Trophoblast cell (in vitro differentiated cells and primary cell): ENCODE data around the gene URAD.

Source experiments
- DNase-seq, 2 donors: peaks; one replicate each; pipeline ENCODE4 v3.0.0-alpha.2; 2016
- H2AFZ ChIP-seq: 2 replicates; pipeline ENCODE4 v1.6.1; 2013; ENCODE audit warnings: low read length, moderate library complexity, mild to moderate bottlenecking; ENCODE audit not compliant: insufficient read depth, poor library complexity
- H2AK5ac ChIP-seq: 2 replicates; pipeline ENCODE4 v1.6.1; 2013; ENCODE audit warnings: mild to moderate bottlenecking, low read length
- H2BK120ac ChIP-seq: 2 replicates; pipeline ENCODE4 v1.6.1; 2013; ENCODE audit warnings: low read length, mild to moderate bottlenecking, moderate library complexity; ENCODE audit not compliant: insufficient read depth, poor library complexity
- H2BK12ac ChIP-seq: 2 replicates; pipeline ENCODE4 v1.6.1; 2013; ENCODE audit warnings: mild to moderate bottlenecking, low read length, moderate library complexity
- H2BK5ac ChIP-seq: 2 replicates; pipeline ENCODE4 v1.6.1; 2013; ENCODE audit warnings: low read length, low read depth, moderate library complexity, mild to moderate bottlenecking; ENCODE audit not compliant: poor library complexity
- H3K14ac ChIP-seq: 2 replicates; pipeline ENCODE4 v1.6.1; 2013; ENCODE audit warnings: mild to moderate bottlenecking, low read length
- H3K18ac ChIP-seq: 2 replicates; pipeline ENCODE4 v1.6.1; 2013; ENCODE audit warnings: mild to moderate bottlenecking, low read length
- H3K23ac ChIP-seq: 2 replicates; pipeline ENCODE4 v1.6.1; 2013; ENCODE audit warnings: low read length
- H3K27ac ChIP-seq: 2 replicates; pipeline ENCODE4 v1.5.1; 2013; ENCODE audit warnings: low read depth, mild to moderate bottlenecking, inconsistent platforms, low read length, moderate library complexity
- H3K27me3 ChIP-seq: 2 replicates; pipeline ENCODE4 v1.6.1; 2013; ENCODE audit warnings: inconsistent platforms, mild to moderate bottlenecking, low read length, moderate library complexity; ENCODE audit not compliant: insufficient read depth
- H3K36me3 ChIP-seq, 2 experiments: 1 replicate in 1 of 2; 2 replicates in 1 of 2; pipeline ENCODE4 v1.6.1; 2013; ENCODE audit warnings: low read length in 2 of 2, mild to moderate bottlenecking in 2 of 2, moderate library complexity in 1 of 2; ENCODE audit not compliant: insufficient read depth in 2 of 2, control insufficient read depth in 1 of 2
- H3K4ac ChIP-seq: 2 replicates; pipeline ENCODE4 v1.6.1; 2013; ENCODE audit warnings: low read depth, mild to moderate bottlenecking, low read length, moderate library complexity
- H3K4me1 ChIP-seq, 2 experiments: 1 replicate in 1 of 2; 2 replicates in 1 of 2; pipeline ENCODE4 v1.6.1; 2013; ENCODE audit warnings: low read length in 2 of 2, mild to moderate bottlenecking in 2 of 2, moderate library complexity in 1 of 2; ENCODE audit not compliant: insufficient read depth in 2 of 2, control insufficient read depth in 1 of 2
- H3K4me2 ChIP-seq: 2 replicates; pipeline ENCODE4 v1.6.1; 2013; ENCODE audit warnings: inconsistent platforms, mild to moderate bottlenecking, low read length, moderate library complexity
- H3K4me3 ChIP-seq: 2 replicates; pipeline ENCODE4 v1.5.1; 2013; ENCODE audit warnings: mild to moderate bottlenecking, low read depth, low read length, inconsistent platforms
- H3K79me1 ChIP-seq: one replicate; pipeline ENCODE4 v1.6.1; 2013; ENCODE audit warnings: low read length
- H3K79me2 ChIP-seq: 2 replicates; pipeline ENCODE4 v1.6.1; 2013; ENCODE audit warnings: low read length, mild to moderate bottlenecking; ENCODE audit not compliant: control insufficient read depth, insufficient read depth, poor library complexity
- H3K9ac ChIP-seq: 2 replicates; pipeline ENCODE4 v1.6.1; 2013; ENCODE audit warnings: mild to moderate bottlenecking, low read length
- H3K9me3 ChIP-seq: 2 replicates; pipeline ENCODE4 v1.6.1; 2013; ENCODE audit warnings: low read depth, mild to moderate bottlenecking, control low read depth, inconsistent platforms, low read length; ENCODE audit not compliant: insufficient read depth
- H4K12ac ChIP-seq: 2 replicates; pipeline ENCODE4 v1.6.1; 2013; ENCODE audit warnings: low read depth, mild to moderate bottlenecking, low read length, moderate library complexity
- H4K8ac ChIP-seq: 2 replicates; pipeline ENCODE4 v1.6.1; 2013; ENCODE audit warnings: low read depth, mild to moderate bottlenecking, low read length, moderate library complexity
- H4K91ac ChIP-seq: one replicate; pipeline ENCODE4 v1.6.1; 2013; ENCODE audit warnings: low read depth, mild to moderate bottlenecking, low read length, moderate library complexity
- WGBS: extraction: QIAGEN DNeasy Blood & Tissue Kit; methylation state at CpG from one replicate; pipeline ENCODE4 v1.1.7; 2013; ENCODE audit warnings: missing lambda C conversion rate; ENCODE audit not compliant: insufficient read length, insufficient coverage; ENCODE audit errors: extremely low coverage; 5-methylcytosine and 5-hydroxymethylcytosine counted together

URAD gene

DNA sequence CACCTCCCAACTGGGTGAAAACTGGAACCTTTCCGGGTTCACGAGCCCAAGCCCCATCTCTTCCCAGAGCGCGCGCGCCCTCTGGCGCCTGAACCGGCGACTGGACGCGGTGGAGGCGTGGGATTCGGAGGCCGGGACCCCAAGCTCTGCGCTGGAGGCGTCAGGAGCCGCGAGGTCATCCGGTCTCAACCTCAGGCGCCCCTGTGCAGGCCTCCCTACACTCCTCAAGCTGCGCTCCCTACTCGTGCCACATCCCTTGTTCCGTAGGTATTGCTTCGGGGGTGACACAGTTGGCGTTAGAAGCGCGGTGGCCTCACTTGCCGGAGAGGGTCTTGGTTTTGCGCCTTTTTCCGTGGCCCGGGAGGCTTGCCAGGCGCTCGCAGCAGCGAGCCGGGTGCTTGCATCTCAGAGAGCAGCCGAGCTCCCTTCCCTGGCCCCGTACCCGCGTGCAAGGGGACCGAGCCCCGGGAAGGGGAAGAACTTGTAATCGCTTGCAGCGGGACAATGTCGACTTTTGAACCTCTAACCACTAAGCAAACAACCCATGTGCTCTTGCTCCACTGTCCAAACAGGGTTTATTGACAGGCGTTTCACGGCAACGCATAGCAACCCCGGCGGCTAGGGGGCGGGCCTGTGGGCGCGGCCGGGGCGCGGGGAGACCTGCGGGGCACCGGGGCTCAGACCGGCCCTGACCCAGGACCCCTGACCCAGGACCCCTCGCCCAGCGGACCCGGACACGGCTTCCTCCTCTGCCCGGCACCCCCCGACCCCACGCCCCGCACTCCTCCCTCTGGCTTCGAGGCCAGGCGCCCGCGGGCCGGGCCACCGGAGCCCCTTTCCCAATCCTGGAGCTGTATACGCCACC lies 27.9 kb downstream of the URAD start:
- peaks cover 2% of the 10 kb centered on the region for H3K79me1 ChIP-seq
- no peak overlapping the region for H2BK5ac ChIP-seq
- peaks cover 0 to 2% of the 10 kb centered on the region in 2 experiments for H3K36me3 ChIP-seq
- WGBS, result no CpG with 5 or more reads among the region's 73 CpGs
- DNase-seq, result peak in 1 of 2 donors; percentile 36
- no peak overlapping the region for H3K27ac ChIP-seq
- no peak overlapping the region for H2BK120ac ChIP-seq
- H3K4me3 ChIP-seq, result peak overlapping the region; percentile 53
- peaks cover 18% of the 10 kb centered on the region for H3K27me3 ChIP-seq
- H4K12ac ChIP-seq, result no peak overlapping the region
- no peak overlapping the region for H2BK12ac ChIP-seq
- H4K8ac ChIP-seq, result no peak overlapping the region
- no peaks in the 10 kb centered on the region for H3K79me2 ChIP-seq
- H3K18ac ChIP-seq, result no peak overlapping the region
- H3K4me1 ChIP-seq, result peaks cover 20 to 31% of the 10 kb centered on the region in 2 experiments
- no peak overlapping the region for H4K91ac ChIP-seq
- no peak overlapping the region for H3K23ac ChIP-seq
- peak overlapping the region; percentile 61 for H3K4me2 ChIP-seq
- no peaks in the 10 kb centered on the region for H3K9me3 ChIP-seq
- no peak overlapping the region for H2AK5ac ChIP-seq
- H3K9ac ChIP-seq, result no peak overlapping the region
- no peak overlapping the region for H3K14ac ChIP-seq
- no peak overlapping the region for H2AFZ ChIP-seq
- no peak overlapping the region for H3K4ac ChIP-seq

DNA sequence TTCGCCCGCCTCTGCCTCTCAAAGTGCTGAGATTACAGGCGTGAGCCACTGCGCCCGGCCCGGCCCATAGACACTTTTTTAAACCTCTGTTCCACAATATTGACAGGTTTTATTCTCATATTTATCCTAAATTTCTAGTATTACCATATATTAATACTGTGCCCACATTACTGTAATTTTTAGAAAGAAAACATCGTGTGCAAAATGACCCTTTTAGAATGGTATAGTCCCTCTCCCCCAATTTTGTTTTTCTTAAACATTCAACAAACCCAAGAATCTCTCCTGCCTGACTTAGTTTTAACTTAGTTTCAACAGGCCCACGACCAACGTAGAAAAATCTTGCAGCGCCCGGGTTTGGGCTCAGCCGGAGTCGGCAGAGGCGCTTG lies 28.5 kb downstream of the URAD start:
- H3K14ac ChIP-seq, result no peak overlapping the region
- no peak overlapping the region for H3K4me3 ChIP-seq
- no CpG with 5 or more reads among the region's 14 CpGs for WGBS
- peaks cover 19 to 29% of the 10 kb centered on the region in 2 experiments for H3K4me1 ChIP-seq
- H4K8ac ChIP-seq, result no peak overlapping the region
- H2BK120ac ChIP-seq, result no peak overlapping the region
- H3K79me2 ChIP-seq, result no peaks in the 10 kb centered on the region
- no peak overlapping the region for H2BK5ac ChIP-seq
- H4K12ac ChIP-seq, result no peak overlapping the region
- no peak overlapping the region for H3K18ac ChIP-seq
- no peak overlapping the region for H3K23ac ChIP-seq
- H2AFZ ChIP-seq, result no peak overlapping the region
- H3K36me3 ChIP-seq, result peaks cover 0 to 2% of the 10 kb centered on the region in 2 experiments
- H3K9me3 ChIP-seq, result no peaks in the 10 kb centered on the region
- no peak overlapping the region for H3K27ac ChIP-seq
- peaks cover 15% of the 10 kb centered on the region for H3K27me3 ChIP-seq
- no peak for DNase-seq
- peak overlapping the region; percentile 61 for H3K4me2 ChIP-seq
- no peak overlapping the region for H2BK12ac ChIP-seq
- no peak overlapping the region for H3K4ac ChIP-seq
- H3K9ac ChIP-seq, result no peak overlapping the region
- no peak overlapping the region for H2AK5ac ChIP-seq
- no peak overlapping the region for H4K91ac ChIP-seq
- H3K79me1 ChIP-seq, result peaks cover 2% of the 10 kb centered on the region

GRCh38 chr13:27956576-27957300 lies 31.8 kb downstream of the URAD start:
- peaks cover 18 to 22% of the 10 kb centered on the region in 2 experiments for H3K4me1 ChIP-seq
- H3K27me3 ChIP-seq, result peaks cover 12% of the 10 kb centered on the region
- no peak overlapping the region for H4K8ac ChIP-seq
- no peak overlapping the region for H3K4me3 ChIP-seq
- H2AK5ac ChIP-seq, result no peak overlapping the region
- H3K4ac ChIP-seq, result no peak overlapping the region
- H3K23ac ChIP-seq, result no peak overlapping the region
- no peak overlapping the region for H4K91ac ChIP-seq
- H3K4me2 ChIP-seq, result peak overlapping the region; percentile 23
- H2BK12ac ChIP-seq, result no peak overlapping the region
- H3K79me2 ChIP-seq, result peaks cover 3% of the 10 kb centered on the region
- H3K27ac ChIP-seq, result no peak overlapping the region
- DNase-seq, result no peak
- H3K9me3 ChIP-seq, result no peaks in the 10 kb centered on the region
- no peak overlapping the region for H3K9ac ChIP-seq
- no peak overlapping the region for H3K14ac ChIP-seq
- no CpG with 5 or more reads among the region's 5 CpGs for WGBS
- H3K18ac ChIP-seq, result no peak overlapping the region
- no peak overlapping the region for H2BK5ac ChIP-seq
- no peaks in the 10 kb centered on the region for H3K36me3 ChIP-seq
- H3K79me1 ChIP-seq, result peaks cover 11% of the 10 kb centered on the region
- H2BK120ac ChIP-seq, result no peak overlapping the region
- H2AFZ ChIP-seq, result no peak overlapping the region
- H4K12ac ChIP-seq, result no peak overlapping the region

- H3K9me3 ChIP-seq, result no peaks in the 10 kb centered on the region
- no peak overlapping the region for H3K27ac ChIP-seq
- no peak overlapping the region for H2BK12ac ChIP-seq
- H3K23ac ChIP-seq, result no peak overlapping the region
- no peak overlapping the region for H4K91ac ChIP-seq
- no peak overlapping the region for H4K12ac ChIP-seq
- H2BK120ac ChIP-seq, result no peak overlapping the region
- H2BK5ac ChIP-seq, result no peak overlapping the region
- no peak overlapping the region for H3K9ac ChIP-seq
- H2AK5ac ChIP-seq, result no peak overlapping the region
- H3K4me2 ChIP-seq, result no peak overlapping the region
- DNase-seq, result no peak
- H3K4ac ChIP-seq, result no peak overlapping the region
- H3K79me2 ChIP-seq, result peaks cover 3% of the 10 kb centered on the region
- H3K14ac ChIP-seq, result no peak overlapping the region
- no peak overlapping the region for H4K8ac ChIP-seq
- H3K79me1 ChIP-seq, result peaks cover 11% of the 10 kb centered on the region
- no peak overlapping the region for H2AFZ ChIP-seq
- WGBS, result no CpG with 5 or more reads among the region's 11 CpGs
- no peak overlapping the region for H3K4me3 ChIP-seq
- H3K36me3 ChIP-seq, result no peaks in the 10 kb centered on the region
- peaks cover 7% of the 10 kb centered on the region for H3K27me3 ChIP-seq
- H3K4me1 ChIP-seq, result peaks cover 7 to 9% of the 10 kb centered on the region in 2 experiments
- H3K18ac ChIP-seq, result no peak overlapping the region
Observed at GRCh38 chr13:27955014-27955591, 33.4 kb downstream of the URAD start.
